ENCODE measurements around the gene TUBGCP3. TPM values are rescaled to one million over a fixed set of nuclear protein-coding genes. Genes with fewer than 3 reads are reported as not detected.

Gene TUBGCP3
- total and polyA plus RNA-seq, 2 donors (not counting 1 experiment from before 2014, with no cell fraction given): 30.6 to 65.1 TPM

- H2AFZ ChIP-seq (ENCODE audit: insufficient read depth, low read depth, low read length, poor library complexity, severe bottlenecking): no peak overlapping the region
- Mint-ChIP-seq H3K9me3 (ENCODE audit: insufficient read depth) (no peaks in the 10 kb centered on the region), H3K4me1 (peaks cover 14% of the 10 kb centered on the region), H3K4me3 (no peak overlapping the region), H3K27me3 (peaks cover 25% of the 10 kb centered on the region), H3K27ac (no peak overlapping the region)
- no peak overlapping the region for H3K4me2 ChIP-seq (replicated peaks; ENCODE audit: low read depth, low read length, poor library complexity, severe bottlenecking)
- peaks cover 25% of the 10 kb centered on the region for H3K79me2 ChIP-seq (ENCODE audit: control insufficient read depth, insufficient read depth, low read length)
- TF ChIP-seq CTCF (IDR thresholded peaks at IDR 0.05): no peak
- TF ChIP-seq EZH2 (IDR thresholded peaks at IDR 0.05; ENCODE audit: borderline replicate concordance, insufficient read depth, low read depth, low read length, poor library complexity, severe bottlenecking): no peak
- no peaks in the 10 kb centered on the region for H4K20me1 ChIP-seq (ENCODE audit: control insufficient read depth, insufficient read depth, low read length, poor library complexity, severe bottlenecking)
- no peak overlapping the region for H3K4me3 ChIP-seq (ENCODE audit: control extremely low read depth in 1 of 5, extremely low read depth in 1 of 5, insufficient read depth in 1 of 5, low read depth in 2 of 5, low read length in 4 of 5)
- CTCF ChIA-PET: no interaction called here
- WGBS (ENCODE audit: insufficient coverage): 94% methylated on average over 5 of the region's 7 CpGs
- H3K9me3 ChIP-seq (ENCODE audit: control extremely low read depth in 1 of 3, control insufficient read depth in 2 of 3, insufficient read depth in 1 of 3, low read length in 2 of 3): no peaks in the 10 kb centered on the region
- POLR2A ChIA-PET: interaction anchor here (0.6 kb wide), 1 partner anchor 62 kb away, joined by 3 read pairs; no protein-coding TSS in a partner anchor
- no peak overlapping the region for H3K27ac ChIP-seq (ENCODE audit: low read length in 2 of 2)
- ATAC-seq (ENCODE audit: low read depth) (no peak), DNase-seq (no peak)
- no peaks in the 10 kb centered on the region for H3K36me3 ChIP-seq (replicated peaks in 1 of 2; ENCODE audit: control extremely low read depth in 1 of 2, control insufficient read depth in 1 of 2, extremely low read depth in 1 of 2, insufficient read depth in 2 of 2, low read length in 1 of 2)
- peaks cover 0 to 6% (median 0%) of the 10 kb centered on the region in 4 experiments for H3K27me3 ChIP-seq (replicated peaks in 1 of 4; ENCODE audit: control extremely low read depth in 1 of 4, control insufficient read depth in 3 of 4, insufficient read depth in 4 of 4, low read length in 3 of 4)
- peaks cover 7 to 10% of the 10 kb centered on the region in 2 donors for H3K4me1 ChIP-seq (ENCODE audit: control insufficient read depth in 2 of 2, insufficient read depth in 2 of 2, low read length in 2 of 2)
- intact Hi-C loops (cut with micrococcal nuclease): no loop called here
- no peak overlapping the region for H3K9ac ChIP-seq (ENCODE audit: low read length)
Measured at GRCh38 chr13:112592181-112592580, 4.2 kb upstream of the TUBGCP3 start.

GRCh38 chr13:112588490-112589297 lies 741 bp upstream of the TUBGCP3 start:
- Histone ChIP-seq H3K27ac (ENCODE audit: low read length in 2 of 2) (peak overlapping the region; percentile 69 to 76), H3K79me2 (ENCODE audit: control insufficient read depth, insufficient read depth, low read length) (peaks cover 50% of the 10 kb centered on the region), H3K4me3 (ENCODE audit: control extremely low read depth in 1 of 5, extremely low read depth in 1 of 5, insufficient read depth in 1 of 5, low read depth in 2 of 5, low read length in 4 of 5) (peak overlapping the region; percentile 77 to 96 (median 92)), H3K4me2 (replicated peaks; ENCODE audit: low read depth, low read length, poor library complexity, severe bottlenecking) (peak overlapping the region; percentile 91), H3K36me3 (replicated peaks in 1 of 2; ENCODE audit: control extremely low read depth in 1 of 2, control insufficient read depth in 1 of 2, extremely low read depth in 1 of 2, insufficient read depth in 2 of 2, low read length in 1 of 2) (no peaks in the 10 kb centered on the region), H3K27me3 (replicated peaks in 1 of 4; ENCODE audit: control extremely low read depth in 1 of 4, control insufficient read depth in 3 of 4, insufficient read depth in 4 of 4, low read length in 3 of 4) (peaks cover 0 to 3% (median 0%) of the 10 kb centered on the region in 4 experiments), H2AFZ (ENCODE audit: insufficient read depth, low read depth, low read length, poor library complexity, severe bottlenecking) (peak overlapping the region; percentile 93), H4K20me1 (ENCODE audit: control insufficient read depth, insufficient read depth, low read length, poor library complexity, severe bottlenecking) (no peaks in the 10 kb centered on the region), H3K4me1 (ENCODE audit: control insufficient read depth in 2 of 2, insufficient read depth in 2 of 2, low read length in 2 of 2) (peaks cover 21 to 24% of the 10 kb centered on the region in 2 donors), H3K9me3 (ENCODE audit: control extremely low read depth in 1 of 3, control insufficient read depth in 2 of 3, insufficient read depth in 1 of 3, low read length in 2 of 3) (no peaks in the 10 kb centered on the region), H3K9ac (ENCODE audit: low read length) (peak overlapping the region; percentile 90)
- Mint-ChIP-seq H3K27ac (peak overlapping the region; percentile 93), H3K4me3 (peak overlapping the region; percentile 97), H3K27me3 (peaks cover 4% of the 10 kb centered on the region), H3K4me1 (peaks cover 32% of the 10 kb centered on the region), H3K9me3 (ENCODE audit: insufficient read depth) (no peaks in the 10 kb centered on the region)
- DNase-seq: no peak
- ATAC-seq (ENCODE audit: low read depth): no peak
- CTCF ChIA-PET: interaction anchor here (1.0 to 3.9 kb wide), 4 partner anchors 14 to 1114 kb away, joined by 3 to 18 read pairs (median 4); no protein-coding TSS in a partner anchor
- TF ChIP-seq CTCF (IDR thresholded peaks at IDR 0.05) (no peak), EZH2 (IDR thresholded peaks at IDR 0.05; ENCODE audit: borderline replicate concordance, insufficient read depth, low read depth, low read length, poor library complexity, severe bottlenecking) (no peak)
- POLR2A ChIA-PET: interaction anchor here (0.5 to 0.6 kb wide), 2 partner anchors 305 to 1873 kb away, joined by 3 to 5 read pairs; no protein-coding TSS in a partner anchor
- intact Hi-C loops (cut with micrococcal nuclease): loop anchor here (1.0 to 10.0 kb wide), 2 partner anchors 18 to 1434 kb away; no protein-coding TSS in a partner anchor
- 65% methylated on average over 22 of the region's 33 CpGs for WGBS (ENCODE audit: insufficient coverage)

Measured in B cell (primary cell).